WTC11 (cell line): ENCODE results near the gene KEL. TPM values are rescaled to one million over a fixed set of nuclear protein-coding genes. Genes with fewer than 3 reads are reported as not detected.

Experiments used
- ATAC-seq: fragments of 200-7000 bp; cut with Tn5 transposase; 2 replicates; pipeline ENCODE4 v1.10.0; 2021; ENCODE audit warnings: mild to moderate bottlenecking, moderate library complexity
- CTCF ChIA-PET: fragments of 300-600 bp; sonication (Branson Sonifier 250); formaldehyde crosslinking; loops from one replicate; lab custom pipeline; 2021; ENCODE audit warnings: antibody characterized with exemption; lab: Charles Lee
- POLR2A ChIA-PET: fragments of 350-600 bp; sonication (Branson Sonifier 250); formaldehyde crosslinking; loops from one replicate; lab custom pipeline; 2021; ENCODE audit warnings: antibody characterized with exemption; lab: Charles Lee
- DNase-seq: peaks from one replicate; pipeline ENCODE4 v3.0.0; 2021; ENCODE audit warnings: low spot score
- H3K27ac Mint-ChIP-seq: 2 replicates; pipeline ENCODE4 v1.8.0; 2021; ENCODE audit warnings: mixed read lengths
- H3K27me3 Mint-ChIP-seq: 2 replicates; pipeline ENCODE4 v1.8.0; 2021; ENCODE audit warnings: low read depth, mild to moderate bottlenecking, moderate library complexity, mixed read lengths
- H3K36me3 Mint-ChIP-seq: 2 replicates; pipeline ENCODE4 v1.8.0; 2021; ENCODE audit warnings: mixed read lengths
- H3K4me1 Mint-ChIP-seq: 2 replicates; pipeline ENCODE4 v1.8.0; 2022; ENCODE audit warnings: mixed read lengths
- H3K4me3 Mint-ChIP-seq: 2 replicates; pipeline ENCODE4 v1.8.0; 2021; ENCODE audit warnings: mild to moderate bottlenecking, moderate library complexity, mixed read lengths
- H3K9me3 Mint-ChIP-seq: 2 replicates; pipeline ENCODE4 v1.8.0; 2021; ENCODE audit warnings: mixed read lengths
- ATF3 ChIP-seq: sonication (generic); formaldehyde crosslinking; conservative IDR thresholded peaks from 2 replicates; pipeline ENCODE4 v1.8.1; 2022; ENCODE audit warnings: mild to moderate bottlenecking, missing genetic modification reagents
- CDX4 ChIP-seq: fragments of 250-450 bp; sonication (Bioruptor Pico); IDR thresholded peaks from 2 replicates; pipeline ENCODE4 v1.9.0; 2021; ENCODE audit warnings: moderate library complexity, mild to moderate bottlenecking, inconsistent platforms, borderline replicate concordance
- GABPB1 ChIP-seq: sonication (generic); formaldehyde crosslinking; IDR thresholded peaks from 2 replicates; pipeline ENCODE4 v1.8.1; 2023; ENCODE audit warnings: mild to moderate bottlenecking, missing genetic modification reagents
- GTF2I ChIP-seq: fragments of 250-450 bp; sonication (Bioruptor Pico); conservative IDR thresholded peaks from 2 replicates; pipeline ENCODE4 v1.4.0; 2021; ENCODE audit warnings: mild to moderate bottlenecking
- HMGA2 ChIP-seq: fragments of 250-450 bp; sonication (Bioruptor Pico); IDR thresholded peaks from 2 replicates; pipeline ENCODE4 v1.4.0; 2021; ENCODE audit warnings: mild to moderate bottlenecking, moderate library complexity
- IRF1 ChIP-seq: sonication (generic); formaldehyde crosslinking; IDR thresholded peaks from 2 replicates; pipeline ENCODE4 v1.8.0; 2023; ENCODE audit warnings: missing genetic modification reagents
- NFE2L1 ChIP-seq: sonication (generic); formaldehyde crosslinking; IDR thresholded peaks from 2 replicates; pipeline ENCODE4 v1.8.1; 2023; ENCODE audit warnings: missing genetic modification reagents
- NFYB ChIP-seq: sonication (generic); formaldehyde crosslinking; conservative IDR thresholded peaks from 2 replicates; pipeline ENCODE4 v1.8.0; 2022; ENCODE audit warnings: low read depth, missing genetic modification reagents
- NR1H2 ChIP-seq: sonication (generic); formaldehyde crosslinking; IDR thresholded peaks from 2 replicates; pipeline ENCODE4 v1.9.0; 2021; ENCODE audit warnings: mild to moderate bottlenecking, moderate library complexity, missing genetic modification reagents
- NR3C1 ChIP-seq: sonication (generic); formaldehyde crosslinking; conservative IDR thresholded peaks from 2 replicates; pipeline ENCODE4 v1.8.1; 2023; ENCODE audit warnings: low read depth, mild to moderate bottlenecking, missing genetic modification reagents
- PREB ChIP-seq: sonication (generic); formaldehyde crosslinking; IDR thresholded peaks from 2 replicates; pipeline ENCODE4 v1.8.1; 2022; ENCODE audit warnings: mild to moderate bottlenecking, missing genetic modification reagents, moderate library complexity, borderline replicate concordance
- STAT6 ChIP-seq: sonication (generic); formaldehyde crosslinking; conservative IDR thresholded peaks from 2 replicates; pipeline ENCODE4 v1.8.1; 2023; ENCODE audit warnings: mild to moderate bottlenecking, low read depth, missing genetic modification reagents, moderate library complexity
- TP53 ChIP-seq: sonication (generic); formaldehyde crosslinking; IDR thresholded peaks from 2 replicates; pipeline ENCODE4 v1.8.1; 2023; ENCODE audit warnings: mild to moderate bottlenecking, missing genetic modification reagents
- ZBTB43 ChIP-seq: sonication (generic); formaldehyde crosslinking; IDR thresholded peaks from 2 replicates; pipeline ENCODE4 v1.8.1; 2023; ENCODE audit warnings: mild to moderate bottlenecking, missing genetic modification reagents
- ZNF281 ChIP-seq: sonication (generic); formaldehyde crosslinking; IDR thresholded peaks from 2 replicates; pipeline ENCODE4 v1.8.0; 2023; ENCODE audit warnings: mild to moderate bottlenecking, missing genetic modification reagents
- ZNF317 ChIP-seq: sonication (generic); formaldehyde crosslinking; IDR thresholded peaks from 2 replicates; pipeline ENCODE4 v1.8.1; 2023; ENCODE audit warnings: low read depth, mild to moderate bottlenecking, moderate library complexity, missing genetic modification reagents, borderline replicate concordance
- ZNF425 ChIP-seq: fragments of 250-450 bp; sonication (Bioruptor Pico); conservative IDR thresholded peaks from 2 replicates; pipeline ENCODE4 v1.9.0; 2021; ENCODE audit warnings: mild to moderate bottlenecking
- ZNF671 ChIP-seq: fragments of 250-450 bp; sonication (Bioruptor Pico); IDR thresholded peaks from 2 replicates; pipeline ENCODE4 v1.8.0; 2021; ENCODE audit warnings: mild to moderate bottlenecking
- total RNA-seq: library from RNA; stranded (reverse); gene quantifications from 3 replicates; pipeline ENCODE4 v1.2.3, GENCODE V29; 2021

Gene KEL
- total RNA-seq, 1 experiment from 2014 or later = 0.87 TPM

- TF ChIP-seq ZNF317 (CRISPR knock-in tag) = no peak
- no peak for TF ChIP-seq PREB (CRISPR knock-in tag)
- no peak for TF ChIP-seq ZBTB43 (CRISPR knock-in tag)
- TF ChIP-seq HMGA2 = no peak
- TF ChIP-seq NR3C1 (CRISPR knock-in tag) = no peak
- TF ChIP-seq ZNF671 = no peak
- TF ChIP-seq NR1H2 = no peak
These were observed 5.1 kb downstream of the KEL start (continued) for GRCh38 chr7:142956951-142957623.

- H3K4me3 Mint-ChIP-seq = no peak overlapping the region
- POLR2A ChIA-PET = no interaction called here
- peaks cover 28% of the 10 kb centered on the region for H3K36me3 Mint-ChIP-seq
- DNase-seq (no peak), ATAC-seq (no peak)
- H3K27me3 Mint-ChIP-seq = peaks cover 3% of the 10 kb centered on the region
- CTCF ChIA-PET = no interaction called here
- H3K9me3 Mint-ChIP-seq = peaks cover 32% of the 10 kb centered on the region
- H3K4me1 Mint-ChIP-seq = peaks cover 28% of the 10 kb centered on the region
- H3K27ac Mint-ChIP-seq = no peak overlapping the region
- no peak for TF ChIP-seq ATF3 (CRISPR knock-in tag)
- TF ChIP-seq ZNF281 = no peak
- no peak for TF ChIP-seq PREB (CRISPR knock-in tag)
- TF ChIP-seq NFYB (CRISPR knock-in tag) = no peak
- no peak for TF ChIP-seq CDX4
- no peak for TF ChIP-seq IRF1 (CRISPR knock-in tag)
- TF ChIP-seq ZNF425 (CRISPR knock-in tag) = no peak
- TF ChIP-seq TP53 = no peak
- TF ChIP-seq NFE2L1 (CRISPR knock-in tag) = no peak
- no peak for TF ChIP-seq GTF2I
- TF ChIP-seq GABPB1 (CRISPR knock-in tag) = no peak
- TF ChIP-seq STAT6 (CRISPR knock-in tag) = no peak
- TF ChIP-seq HMGA2 = no peak
- TF ChIP-seq ZBTB43 (CRISPR knock-in tag) = no peak
These were observed 7.4 kb downstream of the KEL start for GRCh38 chr7:142954680-142955268.
